GM23338 (cell line): Measurements from ENCODE around the gene CFAP299. TPM values are rescaled to one million over a fixed set of nuclear protein-coding genes. Genes with fewer than 3 reads are reported as not detected.

Experiments used
- ATAC-seq: fragments of 200-7000 bp; cut with Tn5 transposase; 3 replicates; pipeline ENCODE4 v1.9.1; 2020
- DNase-seq: peaks from one replicate; pipeline ENCODE4 v3.0.0-alpha.2; 2015; ENCODE audit warnings: low spot score
- H2AFZ ChIP-seq: fragments of 200-600 bp; sonication (generic); 2 replicates; pipeline ENCODE4 v1.8.0; 2016; ENCODE audit warnings: antibody characterized with exemption, mild to moderate bottlenecking, moderate library complexity
- H3F3A ChIP-seq: fragments of 200-600 bp; sonication (generic); replicated peaks from 2 replicates; pipeline ENCODE4 v1.8.0; 2017; ENCODE audit warnings: antibody characterized with exemption, mixed run types, low read depth
- H3K27ac ChIP-seq: fragments of 200-600 bp; sonication (generic); 2 replicates; pipeline ENCODE4 v1.6.1; 2016; ENCODE audit warnings: low read depth
- H3K27me3 ChIP-seq: fragments of 200-600 bp; sonication (generic); 2 replicates; pipeline ENCODE4 v1.8.0; 2016; ENCODE audit warnings: mild to moderate bottlenecking, mixed run types, moderate library complexity; ENCODE audit not compliant: insufficient read depth
- H3K36me3 ChIP-seq: fragments of 200-600 bp; sonication (generic); 2 replicates; pipeline ENCODE4 v1.8.0; 2016; ENCODE audit warnings: mild to moderate bottlenecking; ENCODE audit not compliant: insufficient read depth
- H3K4me1 ChIP-seq: fragments of 200-600 bp; sonication (generic); 2 replicates; pipeline ENCODE4 v1.8.0; 2016; ENCODE audit warnings: mild to moderate bottlenecking, moderate library complexity; ENCODE audit not compliant: insufficient read depth
- H3K4me2 ChIP-seq: fragments of 200-600 bp; sonication (generic); 2 replicates; pipeline ENCODE4 v1.7.1; 2017; ENCODE audit warnings: mixed run types
- H3K4me3 ChIP-seq: fragments of 200-600 bp; sonication (generic); 2 replicates; pipeline ENCODE4 v1.6.1; 2016; ENCODE audit warnings: mixed run types
- H3K79me2 ChIP-seq: fragments of 200-600 bp; sonication (generic); replicated peaks from 2 replicates; pipeline ENCODE4 v1.8.0; 2017; ENCODE audit warnings: mild to moderate bottlenecking; ENCODE audit not compliant: insufficient read depth
- H3K9me2 ChIP-seq: fragments of 200-600 bp; sonication (generic); 2 replicates; pipeline ENCODE4 v1.8.0; 2017; ENCODE audit not compliant: insufficient read depth
- H4K20me1 ChIP-seq: fragments of 200-600 bp; sonication (generic); replicated peaks from 2 replicates; pipeline ENCODE4 v1.8.0; 2017; ENCODE audit warnings: mild to moderate bottlenecking; ENCODE audit not compliant: insufficient read depth
- H3K27ac Mint-ChIP-seq: 2 replicates; pipeline ENCODE4 v1.8.0; 2020; ENCODE audit warnings: inconsistent platforms, mild to moderate bottlenecking, moderate library complexity, mixed read lengths
- H3K27me3 Mint-ChIP-seq: 3 replicates; pipeline ENCODE4 v1.8.0; 2022; ENCODE audit warnings: low read depth, mild to moderate bottlenecking, moderate library complexity, mixed read lengths, inconsistent platforms; ENCODE audit not compliant: insufficient read depth, poor library complexity
- H3K36me3 Mint-ChIP-seq: 3 replicates; pipeline ENCODE4 v1.8.0; 2021; ENCODE audit warnings: low read depth, mild to moderate bottlenecking, inconsistent platforms, moderate library complexity, mixed read lengths
- H3K4me1 Mint-ChIP-seq: 3 replicates; pipeline ENCODE4 v1.8.0; 2020; ENCODE audit warnings: mild to moderate bottlenecking, inconsistent platforms, mixed read lengths
- H3K4me3 Mint-ChIP-seq: 3 replicates; pipeline ENCODE4 v1.8.0; 2021; ENCODE audit warnings: moderate library complexity, mild to moderate bottlenecking, inconsistent platforms, mixed read lengths
- H3K9me3 Mint-ChIP-seq: 3 replicates; pipeline ENCODE4 v1.8.0; 2020; ENCODE audit warnings: moderate library complexity, mild to moderate bottlenecking, inconsistent platforms, mixed read lengths
- CREB1 ChIP-seq: fragments of 250-450 bp; sonication (Bioruptor Pico); IDR thresholded peaks from 2 replicates; pipeline ENCODE4 v1.5.0; 2020; ENCODE audit warnings: low read depth, mild to moderate bottlenecking, moderate library complexity
- POLR2AphosphoS5 ChIP-seq: IDR thresholded peaks from 2 replicates; pipeline ENCODE4 v1.6.1; 2016; ENCODE audit warnings: antibody characterized with exemption, low read depth
- STAT1 ChIP-seq: IDR thresholded peaks from one replicate; pipeline ENCODE4 v1.6.1; 2016; ENCODE audit warnings: antibody characterized with exemption; ENCODE audit not compliant: unreplicated experiment
- polyA plus RNA-seq: library from polyadenylated mRNA; unstranded; fragments of >200 nt; fragmentation: Nextera tagmentation; extraction: Ambion mirVana; gene quantifications from 2 replicates; pipeline ENCODE4 v1.2.1, GENCODE V29; 2016
- total RNA-seq: library from RNA; depleted of rRNA; stranded (reverse); fragments of >200 nt; shearing (Covaris generic); gene quantifications from 2 replicates; pipeline ENCODE4 v1.2.3, GENCODE V29; 2014
- TF ChIP-seq, protein P1 (sequence below): fragments of 250-450 bp; sonication (Bioruptor Pico); IDR thresholded peaks from 2 replicates; pipeline ENCODE4 v1.5.0; 2020; ENCODE audit warnings: mild to moderate bottlenecking, moderate library complexity

CFAP299 gene
- total and polyA plus RNA-seq, 2 experiments from 2014 or later = not detected

DNA sequence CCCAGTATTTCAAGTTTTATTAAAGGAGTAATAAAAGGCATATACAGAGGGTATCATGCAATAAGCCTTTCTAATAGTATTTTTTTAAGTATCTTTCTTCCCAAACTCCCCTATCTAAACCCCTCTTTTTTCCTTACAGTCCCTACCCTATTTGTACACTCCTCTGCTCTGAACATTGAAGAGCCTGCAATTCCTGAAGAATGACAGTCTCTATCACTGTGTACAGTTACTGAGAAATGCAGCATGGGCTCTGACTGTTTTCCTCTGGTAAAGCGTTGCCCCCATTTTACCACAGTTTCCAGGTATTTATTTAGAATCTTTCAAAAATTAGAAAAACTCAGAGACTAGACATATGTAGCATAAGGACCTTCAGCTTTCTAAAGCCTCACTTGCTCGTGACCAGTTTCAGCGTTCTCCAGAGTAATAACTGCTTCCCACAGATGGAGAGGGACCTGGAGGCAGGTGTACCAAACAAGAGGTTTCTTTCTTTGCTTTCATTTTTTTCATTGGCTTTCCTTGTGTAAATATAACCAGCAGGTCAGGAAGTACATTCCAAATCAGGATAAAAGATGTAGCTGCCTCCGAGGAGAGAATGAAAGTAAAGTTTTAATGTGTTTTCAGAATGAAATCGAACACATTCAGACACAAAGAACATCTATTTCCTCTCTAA, 230.8 kb downstream of the CFAP299 start (continued):
- TF ChIP-seq, protein P1, sequence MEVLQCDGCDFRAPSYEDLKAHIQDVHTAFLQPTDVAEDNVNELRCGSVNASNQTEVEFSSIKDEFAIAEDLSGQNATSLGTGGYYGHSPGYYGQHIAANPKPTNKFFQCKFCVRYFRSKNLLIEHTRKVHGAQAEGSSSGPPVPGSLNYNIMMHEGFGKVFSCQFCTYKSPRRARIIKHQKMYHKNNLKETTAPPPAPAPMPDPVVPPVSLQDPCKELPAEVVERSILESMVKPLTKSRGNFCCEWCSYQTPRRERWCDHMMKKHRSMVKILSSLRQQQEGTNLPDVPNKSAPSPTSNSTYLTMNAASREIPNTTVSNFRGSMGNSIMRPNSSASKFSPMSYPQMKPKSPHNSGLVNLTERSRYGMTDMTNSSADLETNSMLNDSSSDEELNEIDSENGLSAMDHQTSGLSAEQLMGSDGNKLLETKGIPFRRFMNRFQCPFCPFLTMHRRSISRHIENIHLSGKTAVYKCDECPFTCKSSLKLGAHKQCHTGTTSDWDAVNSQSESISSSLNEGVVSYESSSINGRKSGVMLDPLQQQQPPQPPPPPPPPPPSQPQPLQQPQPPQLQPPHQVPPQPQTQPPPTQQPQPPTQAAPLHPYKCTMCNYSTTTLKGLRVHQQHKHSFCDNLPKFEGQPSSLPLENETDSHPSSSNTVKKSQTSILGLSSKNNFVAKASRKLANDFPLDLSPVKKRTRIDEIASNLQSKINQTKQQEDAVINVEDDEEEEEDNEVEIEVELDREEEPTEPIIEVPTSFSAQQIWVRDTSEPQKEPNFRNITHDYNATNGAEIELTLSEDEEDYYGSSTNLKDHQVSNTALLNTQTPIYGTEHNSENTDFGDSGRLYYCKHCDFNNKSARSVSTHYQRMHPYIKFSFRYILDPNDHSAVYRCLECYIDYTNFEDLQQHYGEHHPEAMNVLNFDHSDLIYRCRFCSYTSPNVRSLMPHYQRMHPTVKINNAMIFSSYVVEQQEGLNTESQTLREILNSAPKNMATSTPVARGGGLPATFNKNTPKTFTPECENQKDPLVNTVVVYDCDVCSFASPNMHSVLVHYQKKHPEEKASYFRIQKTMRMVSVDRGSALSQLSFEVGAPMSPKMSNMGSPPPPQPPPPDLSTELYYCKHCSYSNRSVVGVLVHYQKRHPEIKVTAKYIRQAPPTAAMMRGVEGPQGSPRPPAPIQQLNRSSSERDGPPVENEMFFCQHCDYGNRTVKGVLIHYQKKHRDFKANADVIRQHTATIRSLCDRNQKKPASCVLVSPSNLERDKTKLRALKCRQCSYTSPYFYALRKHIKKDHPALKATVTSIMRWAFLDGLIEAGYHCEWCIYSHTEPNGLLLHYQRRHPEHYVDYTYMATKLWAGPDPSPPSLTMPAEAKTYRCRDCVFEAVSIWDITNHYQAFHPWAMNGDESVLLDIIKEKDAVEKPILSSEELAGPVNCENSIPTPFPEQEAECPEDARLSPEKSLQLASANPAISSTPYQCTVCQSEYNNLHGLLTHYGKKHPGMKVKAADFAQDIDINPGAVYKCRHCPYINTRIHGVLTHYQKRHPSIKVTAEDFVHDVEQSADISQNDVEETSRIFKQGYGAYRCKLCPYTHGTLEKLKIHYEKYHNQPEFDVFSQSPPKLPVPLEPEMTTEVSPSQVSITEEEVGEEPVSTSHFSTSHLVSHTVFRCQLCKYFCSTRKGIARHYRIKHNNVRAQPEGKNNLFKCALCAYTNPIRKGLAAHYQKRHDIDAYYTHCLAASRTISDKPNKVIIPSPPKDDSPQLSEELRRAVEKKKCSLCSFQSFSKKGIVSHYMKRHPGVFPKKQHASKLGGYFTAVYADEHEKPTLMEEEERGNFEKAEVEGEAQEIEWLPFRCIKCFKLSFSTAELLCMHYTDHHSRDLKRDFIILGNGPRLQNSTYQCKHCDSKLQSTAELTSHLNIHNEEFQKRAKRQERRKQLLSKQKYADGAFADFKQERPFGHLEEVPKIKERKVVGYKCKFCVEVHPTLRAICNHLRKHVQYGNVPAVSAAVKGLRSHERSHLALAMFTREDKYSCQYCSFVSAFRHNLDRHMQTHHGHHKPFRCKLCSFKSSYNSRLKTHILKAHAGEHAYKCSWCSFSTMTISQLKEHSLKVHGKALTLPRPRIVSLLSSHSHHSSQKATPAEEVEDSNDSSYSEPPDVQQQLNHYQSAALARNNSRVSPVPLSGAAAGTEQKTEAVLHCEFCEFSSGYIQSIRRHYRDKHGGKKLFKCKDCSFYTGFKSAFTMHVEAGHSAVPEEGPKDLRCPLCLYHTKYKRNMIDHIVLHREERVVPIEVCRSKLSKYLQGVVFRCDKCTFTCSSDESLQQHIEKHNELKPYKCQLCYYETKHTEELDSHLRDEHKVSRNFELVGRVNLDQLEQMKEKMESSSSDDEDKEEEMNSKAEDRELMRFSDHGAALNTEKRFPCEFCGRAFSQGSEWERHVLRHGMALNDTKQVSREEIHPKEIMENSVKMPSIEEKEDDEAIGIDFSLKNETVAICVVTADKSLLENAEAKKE = no peak
- TF ChIP-seq CREB1 (CRISPR knock-in tag) (no peak), STAT1 (no peak), POLR2AphosphoS5 (no peak)

DNA sequence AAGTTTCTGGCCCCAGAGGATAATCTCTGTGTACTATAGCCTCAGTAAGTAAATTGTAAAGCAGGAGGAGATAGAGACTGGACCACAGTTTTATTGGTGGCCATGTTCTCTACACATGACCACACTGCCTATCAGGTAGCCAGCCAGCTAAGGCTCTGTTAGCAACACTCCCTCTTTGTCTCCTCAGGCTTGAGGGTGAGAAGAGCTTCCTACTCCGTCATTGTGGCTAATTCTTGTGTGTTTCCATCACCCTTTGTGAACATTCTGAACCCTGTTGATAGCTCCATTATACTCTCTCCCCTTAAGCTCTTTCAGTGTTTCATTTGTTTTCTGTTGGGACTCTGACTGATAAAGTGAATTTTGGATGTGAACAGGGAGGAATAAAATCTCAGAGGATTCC, 233.4 kb downstream of the CFAP299 start:
- Histone ChIP-seq H2AFZ (peak overlapping the region; percentile 82; the same call in 1 of the 2 replicates), H3K4me3 (no peak overlapping the region), H3K4me1 (no peaks in the 10 kb centered on the region), H3K9me2 (no peaks in the 10 kb centered on the region), H3K27me3 (no peaks in the 10 kb centered on the region), H4K20me1 (no peaks in the 10 kb centered on the region), H3K4me2 (no peak overlapping the region), H3K27ac (no peak overlapping the region), H3K36me3 (no peaks in the 10 kb centered on the region), H3F3A (no peaks in the 10 kb centered on the region), H3K79me2 (no peaks in the 10 kb centered on the region)
- no peaks in the 10 kb centered on the region for H3K27me3 Mint-ChIP-seq
- H3K9me3 Mint-ChIP-seq = no peaks in the 10 kb centered on the region
- H3K4me1 Mint-ChIP-seq = peaks cover 4% of the 10 kb centered on the region; the same call in 2 of the 3 replicates
- peak; percentile 50; the same call in 2 of the 3 replicates for ATAC-seq
- H3K27ac Mint-ChIP-seq = no peak overlapping the region
- TF ChIP-seq POLR2AphosphoS5 = no peak
- no peak for TF ChIP-seq CREB1 (CRISPR knock-in tag)
- H3K4me3 Mint-ChIP-seq = no peak overlapping the region
- H3K36me3 Mint-ChIP-seq = no peaks in the 10 kb centered on the region
- no peak for DNase-seq
